MM.1S (cell line): Measurements from ENCODE around the gene LSAMP.

Experiments used
- EZH2 ChIP-seq: fragments of 300-600 bp; sonication (generic); optimal IDR thresholded peaks from 2 replicates; pipeline ENCODE3; 2017; ENCODE audit warnings: low read depth, mild to moderate bottlenecking, antibody characterized with exemption, low read length, mixed read lengths
- EZH2phosphoT487 ChIP-seq: fragments of 300-600 bp; sonication (generic); IDR thresholded peaks from 2 replicates; pipeline ENCODE4 v1.6.1; 2018; ENCODE audit warnings: antibody characterized with exemption, low read length
- TF ChIP-seq, protein P1 (sequence below): fragments of 300-600 bp; sonication (generic); IDR thresholded peaks from 2 replicates; pipeline ENCODE4 v1.5.1; 2016; ENCODE audit warnings: antibody characterized with exemption, low read length, mixed read lengths

DNA sequence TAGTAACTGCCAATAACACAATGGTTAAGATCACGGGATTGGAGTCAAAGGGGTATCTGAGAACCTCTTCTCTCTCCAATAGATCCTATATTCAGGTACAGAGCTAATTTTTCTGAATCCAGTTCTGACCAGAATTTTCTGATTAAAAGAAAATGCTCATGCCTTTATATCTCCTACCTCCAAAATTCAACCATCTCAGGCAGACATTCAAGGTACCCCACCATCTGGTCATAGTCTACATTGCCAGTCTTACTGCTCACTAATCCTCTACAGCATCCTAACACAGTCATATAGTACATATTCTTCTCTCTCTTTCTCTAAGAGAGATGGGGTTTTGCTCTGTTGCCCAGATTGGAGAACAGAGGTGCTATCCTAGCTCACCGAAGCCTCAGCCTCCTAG lies 59.1 kb downstream of the LSAMP start:
- TF ChIP-seq, protein P1, sequence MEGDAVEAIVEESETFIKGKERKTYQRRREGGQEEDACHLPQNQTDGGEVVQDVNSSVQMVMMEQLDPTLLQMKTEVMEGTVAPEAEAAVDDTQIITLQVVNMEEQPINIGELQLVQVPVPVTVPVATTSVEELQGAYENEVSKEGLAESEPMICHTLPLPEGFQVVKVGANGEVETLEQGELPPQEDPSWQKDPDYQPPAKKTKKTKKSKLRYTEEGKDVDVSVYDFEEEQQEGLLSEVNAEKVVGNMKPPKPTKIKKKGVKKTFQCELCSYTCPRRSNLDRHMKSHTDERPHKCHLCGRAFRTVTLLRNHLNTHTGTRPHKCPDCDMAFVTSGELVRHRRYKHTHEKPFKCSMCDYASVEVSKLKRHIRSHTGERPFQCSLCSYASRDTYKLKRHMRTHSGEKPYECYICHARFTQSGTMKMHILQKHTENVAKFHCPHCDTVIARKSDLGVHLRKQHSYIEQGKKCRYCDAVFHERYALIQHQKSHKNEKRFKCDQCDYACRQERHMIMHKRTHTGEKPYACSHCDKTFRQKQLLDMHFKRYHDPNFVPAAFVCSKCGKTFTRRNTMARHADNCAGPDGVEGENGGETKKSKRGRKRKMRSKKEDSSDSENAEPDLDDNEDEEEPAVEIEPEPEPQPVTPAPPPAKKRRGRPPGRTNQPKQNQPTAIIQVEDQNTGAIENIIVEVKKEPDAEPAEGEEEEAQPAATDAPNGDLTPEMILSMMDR, result no peak
- no peak for TF ChIP-seq EZH2
- no peak for TF ChIP-seq EZH2phosphoT487
